Lower leg skin (tissue), 4 donors: ENCODE measurements around the gene AP3D1. TPM values are rescaled to one million over a fixed set of nuclear protein-coding genes. Genes with fewer than 3 reads are reported as not detected.

Source experiments
- DNase-seq, 2 donors: peaks; one replicate each; pipeline ENCODE4 v3.0.0-alpha.2; 2019; ENCODE audit warnings: low spot score in 2 of 2
- H3K4me3 ChIP-seq: fragments of 200-600 bp; sonication (generic); 2 replicates; pipeline ENCODE4 v1.5.1; 2017; ENCODE audit warnings: mild to moderate bottlenecking, low read depth; ENCODE audit not compliant: poor library complexity, severe bottlenecking
- POLR2A ChIP-seq, 2 donors: fragments of 450-650 bp; IDR thresholded peaks; one replicate each; pipeline ENCODE4 v1.6.1; 2016 to 2017; ENCODE audit warnings: antibody characterized with exemption in 2 of 2, mild to moderate bottlenecking in 1 of 2, moderate library complexity in 1 of 2
- WGBS, 2 donors: methylation state at CpG; one replicate each; pipeline ENCODE4 v1.1.5; 2018; 5-methylcytosine and 5-hydroxymethylcytosine counted together
- intact Hi-C: fragments of 100-400 bp; cut with DNase I; formaldehyde crosslinking; loops from one replicate; pipeline ENCODE4 v1.15.0; 2023; ENCODE audit warnings: low total_unique reads
- total RNA-seq, 4 donors: library from RNA; depleted of rRNA; stranded (reverse); fragments of >200 nt; gene quantifications; one replicate each; pipeline ENCODE4 v1.1.0, GENCODE V29; 2016
- TF ChIP-seq, protein P1 (sequence below), 3 donors: fragments of 450-650 bp; IDR thresholded peaks; one replicate each; pipeline ENCODE4 v1.5.1; 2016; ENCODE audit warnings: antibody characterized with exemption in 3 of 3, mild to moderate bottlenecking in 3 of 3, moderate library complexity in 2 of 3

The AP3D1 gene
- total RNA-seq, 4 donors from 2014 or later, result 46.5 to 84.7 (median 71.8) TPM

DNA sequence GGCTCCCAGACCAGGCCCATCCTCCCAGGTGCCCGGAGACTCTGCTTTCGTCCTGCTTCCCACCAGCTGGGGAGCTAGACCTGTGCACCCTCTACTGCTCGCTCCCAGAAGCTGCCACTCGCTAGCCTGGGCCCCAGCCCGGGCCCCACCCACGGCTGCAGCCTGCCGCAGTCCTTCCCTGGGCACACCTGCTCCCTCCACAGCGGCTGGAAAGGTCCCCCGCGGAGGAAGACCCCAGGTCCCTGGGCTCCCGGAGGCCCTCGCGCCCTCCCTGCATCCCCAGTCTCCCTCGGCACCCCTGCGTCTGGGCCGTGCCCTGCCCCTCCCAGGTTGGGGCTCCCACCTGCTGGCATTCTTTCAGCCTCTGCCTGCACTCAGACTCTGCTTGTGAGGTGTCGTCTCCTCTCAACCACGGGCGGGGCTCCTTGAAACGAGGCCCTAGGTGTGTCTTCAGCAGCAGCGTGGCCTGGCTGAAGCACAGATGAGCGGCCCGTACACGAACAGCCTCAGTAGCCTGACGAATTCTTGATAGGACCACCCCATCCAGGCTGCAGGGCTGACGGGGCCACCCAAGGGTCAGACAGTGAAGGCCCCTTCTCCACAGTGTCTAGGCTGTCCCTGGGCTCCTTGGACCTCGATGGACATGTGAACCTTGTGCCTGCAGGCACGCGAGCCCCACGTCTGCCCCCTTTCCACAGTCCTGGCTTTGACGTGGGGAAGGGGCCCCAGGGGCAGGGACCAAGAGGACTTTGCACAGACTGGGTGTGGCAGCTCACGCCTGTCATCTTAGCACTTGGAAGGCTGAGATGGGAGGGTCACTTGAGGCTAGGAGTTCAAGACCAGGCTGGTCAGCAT lies 40.3 kb upstream of the AP3D1 start:
- TF ChIP-seq POLR2A (IDR thresholded peaks at IDR 0.05), result no peak
- TF ChIP-seq, protein P1, sequence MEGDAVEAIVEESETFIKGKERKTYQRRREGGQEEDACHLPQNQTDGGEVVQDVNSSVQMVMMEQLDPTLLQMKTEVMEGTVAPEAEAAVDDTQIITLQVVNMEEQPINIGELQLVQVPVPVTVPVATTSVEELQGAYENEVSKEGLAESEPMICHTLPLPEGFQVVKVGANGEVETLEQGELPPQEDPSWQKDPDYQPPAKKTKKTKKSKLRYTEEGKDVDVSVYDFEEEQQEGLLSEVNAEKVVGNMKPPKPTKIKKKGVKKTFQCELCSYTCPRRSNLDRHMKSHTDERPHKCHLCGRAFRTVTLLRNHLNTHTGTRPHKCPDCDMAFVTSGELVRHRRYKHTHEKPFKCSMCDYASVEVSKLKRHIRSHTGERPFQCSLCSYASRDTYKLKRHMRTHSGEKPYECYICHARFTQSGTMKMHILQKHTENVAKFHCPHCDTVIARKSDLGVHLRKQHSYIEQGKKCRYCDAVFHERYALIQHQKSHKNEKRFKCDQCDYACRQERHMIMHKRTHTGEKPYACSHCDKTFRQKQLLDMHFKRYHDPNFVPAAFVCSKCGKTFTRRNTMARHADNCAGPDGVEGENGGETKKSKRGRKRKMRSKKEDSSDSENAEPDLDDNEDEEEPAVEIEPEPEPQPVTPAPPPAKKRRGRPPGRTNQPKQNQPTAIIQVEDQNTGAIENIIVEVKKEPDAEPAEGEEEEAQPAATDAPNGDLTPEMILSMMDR (IDR thresholded peaks at IDR 0.05), result no peak
- no peak for DNase-seq
- 72 to 91% methylated on average over 13 to 32 of the region's 32 CpGs for WGBS, 2 donors
- intact Hi-C loops, result no loop called here
- H3K4me3 ChIP-seq, result no peak overlapping the region

DNA sequence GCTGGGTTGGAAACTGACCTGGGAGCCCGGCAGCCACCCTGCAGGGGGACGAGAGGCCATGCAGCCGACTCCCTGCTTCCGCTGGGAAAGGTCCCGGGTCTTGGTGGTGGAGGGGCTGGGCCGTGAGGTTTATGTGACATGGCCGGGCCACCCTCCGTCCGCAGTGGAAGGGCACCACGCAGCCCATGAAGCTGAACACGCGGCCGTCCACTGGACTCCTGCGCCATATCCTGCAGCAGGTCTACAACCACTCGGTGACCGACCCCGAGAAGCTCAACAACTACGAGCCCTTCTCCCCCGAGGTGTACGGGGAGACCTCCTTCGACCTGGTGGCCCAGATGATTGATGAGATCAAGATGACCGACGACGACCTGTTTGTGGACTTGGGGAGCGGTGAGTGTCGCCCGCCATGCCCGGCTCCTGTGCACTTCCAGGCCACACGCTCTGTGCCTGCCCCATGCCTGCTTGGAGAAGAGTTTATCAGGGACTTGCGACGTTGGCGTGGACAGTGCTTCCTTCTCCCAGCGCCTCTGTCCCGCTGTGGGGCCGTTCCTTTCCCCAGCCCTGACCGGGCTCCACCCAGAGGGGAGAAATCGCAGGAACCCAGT lies 39.6 kb upstream of the AP3D1 start:
- no peak for DNase-seq

DNA sequence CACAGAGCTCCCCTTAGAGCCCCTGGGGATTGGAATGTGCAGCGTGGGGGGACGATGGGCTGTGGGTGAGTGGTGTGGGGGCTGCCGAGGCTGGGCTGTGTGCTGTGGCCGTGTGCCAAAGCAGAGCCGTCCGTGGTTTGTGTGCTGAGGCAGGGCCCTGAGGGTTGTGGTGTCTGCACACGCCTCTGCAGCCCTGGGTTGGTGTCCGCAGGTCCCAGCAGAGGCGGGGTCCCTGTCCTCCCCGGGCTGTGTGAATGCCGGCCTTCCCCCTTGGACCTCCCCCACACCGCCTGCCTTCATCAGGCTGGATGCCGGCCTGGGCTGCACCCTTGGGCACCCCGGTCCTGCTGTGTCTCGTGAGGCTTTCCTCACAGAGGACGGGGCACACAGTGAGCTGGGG lies 38.5 kb upstream of the AP3D1 start:
- intact Hi-C loops, result no loop called here
- TF ChIP-seq POLR2A (IDR thresholded peaks at IDR 0.05), result no peak
- TF ChIP-seq, protein P1 (IDR thresholded peaks at IDR 0.05), result no peak
- H3K4me3 ChIP-seq, result no peak overlapping the region
- no peak for DNase-seq
- WGBS, 2 donors, result 83 to 90% methylated on average over 2 to 16 of the region's 16 CpGs

More for the DNA sequence above, 39.6 kb upstream of the AP3D1 start:
- 91 to 93% methylated on average over 34 to 35 of the region's 37 CpGs for WGBS, 2 donors
- intact Hi-C loops, result no loop called here
- TF ChIP-seq POLR2A (IDR thresholded peaks at IDR 0.05), result no peak
- TF ChIP-seq, protein P1 (IDR thresholded peaks at IDR 0.05), result no peak
- H3K4me3 ChIP-seq, result no peak overlapping the region

DNA sequence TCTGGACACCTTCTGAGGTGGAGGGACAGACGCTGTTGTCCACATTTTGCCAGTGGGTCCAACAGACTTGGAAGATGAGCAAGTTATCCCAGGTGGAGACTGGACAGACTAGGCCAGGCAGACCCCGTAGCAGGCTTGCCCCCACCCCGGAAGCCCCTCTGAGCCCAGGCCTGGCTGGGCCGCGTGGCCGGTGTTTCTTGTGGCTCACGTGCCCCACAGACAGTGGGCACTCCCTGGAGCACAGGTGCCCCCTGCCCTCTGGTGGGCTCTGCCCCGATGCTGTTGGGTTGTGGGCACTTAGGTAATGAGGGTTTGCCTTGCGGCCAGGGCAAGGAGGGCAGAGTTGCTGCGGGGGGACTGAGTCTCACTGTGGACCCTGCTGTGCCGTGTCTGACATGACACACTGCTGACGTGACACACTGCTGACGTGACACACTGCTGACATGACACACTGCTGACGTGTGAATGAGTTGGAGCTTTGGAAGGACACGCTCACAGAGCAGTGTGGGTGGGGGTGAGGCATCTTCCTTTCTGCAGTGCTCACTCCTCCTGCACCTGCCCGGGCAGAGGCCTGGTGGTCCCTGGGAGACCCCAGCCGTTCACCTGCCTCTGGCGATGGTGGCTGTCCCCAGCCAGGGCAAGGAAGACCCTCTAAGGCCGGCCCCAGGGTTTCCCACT lies 37.5 kb upstream of the AP3D1 start:
- H3K4me3 ChIP-seq, result no peak overlapping the region
- TF ChIP-seq, protein P1 (IDR thresholded peaks at IDR 0.05), result no peak
- no peak for TF ChIP-seq POLR2A (IDR thresholded peaks at IDR 0.05)
- WGBS, 2 donors, result 92 to 94% methylated on average over 18 to 19 of the region's 19 CpGs
- intact Hi-C loops, result no loop called here
- DNase-seq, result no peak

DNA sequence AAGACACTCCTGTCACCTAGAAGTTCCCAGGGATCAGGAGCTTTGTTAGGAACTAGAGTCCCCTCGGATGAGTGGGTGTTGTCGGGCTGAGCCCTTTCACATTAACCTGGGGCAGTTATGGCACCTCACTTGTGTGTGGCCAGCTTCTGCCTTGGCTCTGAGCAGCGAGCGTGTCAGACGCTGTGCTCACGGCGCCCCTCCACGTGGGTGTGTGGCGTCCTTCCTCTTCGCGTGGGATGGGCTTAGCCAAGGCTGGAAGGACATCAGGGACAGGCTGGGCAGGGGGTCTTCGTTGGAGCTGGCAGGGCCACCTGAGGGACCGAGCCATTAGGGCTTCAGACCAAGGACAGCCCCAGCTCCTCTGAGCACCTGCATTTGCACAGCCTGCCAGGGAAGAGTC lies 35.8 kb upstream of the AP3D1 start:
- no peak for DNase-seq
- TF ChIP-seq, protein P1 (IDR thresholded peaks at IDR 0.05), result no peak
- TF ChIP-seq POLR2A (IDR thresholded peaks at IDR 0.05), result no peak
- WGBS, 2 donors, result 81% methylated on average over 13 of the region's 13 CpGs
- intact Hi-C loops, result no loop called here
- H3K4me3 ChIP-seq, result no peak overlapping the region
